ENCODE results near the gene PPP1CB.

- TF ChIP-seq, protein P1, sequence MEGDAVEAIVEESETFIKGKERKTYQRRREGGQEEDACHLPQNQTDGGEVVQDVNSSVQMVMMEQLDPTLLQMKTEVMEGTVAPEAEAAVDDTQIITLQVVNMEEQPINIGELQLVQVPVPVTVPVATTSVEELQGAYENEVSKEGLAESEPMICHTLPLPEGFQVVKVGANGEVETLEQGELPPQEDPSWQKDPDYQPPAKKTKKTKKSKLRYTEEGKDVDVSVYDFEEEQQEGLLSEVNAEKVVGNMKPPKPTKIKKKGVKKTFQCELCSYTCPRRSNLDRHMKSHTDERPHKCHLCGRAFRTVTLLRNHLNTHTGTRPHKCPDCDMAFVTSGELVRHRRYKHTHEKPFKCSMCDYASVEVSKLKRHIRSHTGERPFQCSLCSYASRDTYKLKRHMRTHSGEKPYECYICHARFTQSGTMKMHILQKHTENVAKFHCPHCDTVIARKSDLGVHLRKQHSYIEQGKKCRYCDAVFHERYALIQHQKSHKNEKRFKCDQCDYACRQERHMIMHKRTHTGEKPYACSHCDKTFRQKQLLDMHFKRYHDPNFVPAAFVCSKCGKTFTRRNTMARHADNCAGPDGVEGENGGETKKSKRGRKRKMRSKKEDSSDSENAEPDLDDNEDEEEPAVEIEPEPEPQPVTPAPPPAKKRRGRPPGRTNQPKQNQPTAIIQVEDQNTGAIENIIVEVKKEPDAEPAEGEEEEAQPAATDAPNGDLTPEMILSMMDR (IDR thresholded peaks at IDR 0.05) = no peak
- no peak for TF ChIP-seq POLR2A (IDR thresholded peaks at IDR 0.05)
Measured at GRCh38 chr2:28721601-28722191, 29.9 kb upstream of the PPP1CB start.

Data from heart left ventricle (tissue), 13 donors.